Lung (tissue), 16 donors: ENCODE data around the gene TEF. TPM values are rescaled to one million over a fixed set of nuclear protein-coding genes. Genes with fewer than 3 reads are reported as not detected.

Experiments used
- ATAC-seq: fragments of 200-7000 bp; cut with Tn5 transposase; one replicate; pipeline ENCODE4 v1.9.1; 2020; ENCODE audit warnings: moderate number of reproducible peaks; ENCODE audit not compliant: insufficient read depth, low FRiP score
- DNase-seq, 3 donors: peaks; one replicate each; pipeline ENCODE4 v3.0.0-alpha.2; 2013 to 2017
- H3K27ac ChIP-seq, 2 donors: one replicate each; pipeline ENCODE4 v1.5.1; 2013; ENCODE audit warnings: mild to moderate bottlenecking in 2 of 2, moderate library complexity in 2 of 2, control low read depth in 1 of 2, inconsistent platforms in 1 of 2, low read depth in 1 of 2, low read length in 1 of 2
- H3K27me3 ChIP-seq, 3 donors: one replicate each; pipeline ENCODE4 v1.5.1; 2013; ENCODE audit warnings: low read length in 2 of 3; ENCODE audit not compliant: control insufficient read depth in 3 of 3, insufficient read depth in 3 of 3
- H3K36me3 ChIP-seq, 4 donors: one replicate each; pipeline ENCODE4 v1.5.1; 2013; ENCODE audit warnings: low read length in 4 of 4, mild to moderate bottlenecking in 1 of 4, moderate library complexity in 1 of 4; ENCODE audit not compliant: control insufficient read depth in 4 of 4, insufficient read depth in 4 of 4
- H3K4me1 ChIP-seq, 5 donors: one replicate each; pipeline ENCODE4 v1.5.1; 2013; ENCODE audit warnings: low read length in 5 of 5, mild to moderate bottlenecking in 2 of 5, moderate library complexity in 1 of 5; ENCODE audit not compliant: control insufficient read depth in 5 of 5, insufficient read depth in 5 of 5
- H3K4me3 ChIP-seq: one replicate; pipeline ENCODE4 v1.5.1; 2013; ENCODE audit warnings: mild to moderate bottlenecking, control low read depth, moderate library complexity
- H3K9ac ChIP-seq, 2 donors: one replicate each; pipeline ENCODE4 v1.5.1; 2013; ENCODE audit warnings: low read length in 2 of 2, control low read depth in 1 of 2; ENCODE audit not compliant: insufficient read depth in 1 of 2
- H3K9me3 ChIP-seq, 4 donors: one replicate each; pipeline ENCODE4 v1.5.1; 2013; ENCODE audit warnings: low read length in 3 of 4, mild to moderate bottlenecking in 1 of 4, moderate library complexity in 1 of 4; ENCODE audit not compliant: control insufficient read depth in 4 of 4, insufficient read depth in 3 of 4
- CTCF ChIP-seq: IDR thresholded peaks from 2 replicates; pipeline ENCODE4 v1.5.1; 2012; ENCODE audit warnings: mild to moderate bottlenecking; ENCODE audit errors: control extremely low read depth, extremely low read depth
- WGBS, 2 donors: extraction: QIAGEN DNeasy Blood & Tissue Kit; methylation state at CpG; one replicate each; pipeline ENCODE4 v1.1.7; 2013; 5-methylcytosine and 5-hydroxymethylcytosine counted together
- long read RNA-seq, 5 donors: transcript quantifications; one replicate each; lab custom pipeline, GENCODE V29; 2026
- polyA plus RNA-seq, 2 donors: library from polyadenylated mRNA; stranded (reverse); fragments of 200-250 nt; gene quantifications; one replicate each; pipeline ENCODE4 v1.2.1, GENCODE V29; 2013
- total RNA-seq, 2 donors: library from RNA; depleted of rRNA in 1 of 2; stranded (reverse); fragments of >200 nt in 1 of 2; gene quantifications; one replicate each; pipeline ENCODE4 v1.2.1, GENCODE V29; 2014 to 2021
- donor health status: control.
- donor health status: control.
- donor health status: Bipolar disorder and iron deficiency.
- donor health status: healthy.
- donor health status: DM: yes; HTN: yes; CAD: no.

The TEF gene, protein sequence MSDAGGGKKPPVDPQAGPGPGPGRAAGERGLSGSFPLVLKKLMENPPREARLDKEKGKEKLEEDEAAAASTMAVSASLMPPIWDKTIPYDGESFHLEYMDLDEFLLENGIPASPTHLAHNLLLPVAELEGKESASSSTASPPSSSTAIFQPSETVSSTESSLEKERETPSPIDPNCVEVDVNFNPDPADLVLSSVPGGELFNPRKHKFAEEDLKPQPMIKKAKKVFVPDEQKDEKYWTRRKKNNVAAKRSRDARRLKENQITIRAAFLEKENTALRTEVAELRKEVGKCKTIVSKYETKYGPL
- 10 to 100 TPM in 1 of 2 donors, 1 to 10 TPM in 1; 8.3 to 23.8 TPM for total RNA-seq
- 10 to 100 TPM in 1 of 2 donors, 1 to 10 TPM in 1; 6.4 to 19.8 TPM for polyA plus RNA-seq
- long read RNA-seq, donor 1, full-length matches to known transcripts: 2 of 7 reads
- long read RNA-seq, donor 1, partial matches to known transcripts: 5 of 7 reads
- long read RNA-seq, donor 1, other reads (novel, unspliced or antisense): 0 of 7 reads
- long read RNA-seq, donor 2, partial matches to known transcripts: 15 of 15 reads
- long read RNA-seq, donor 2, other reads (novel, unspliced or antisense): 0 of 15 reads
- long read RNA-seq, donor 3, full-length matches to known transcripts: 2 of 2 reads
- long read RNA-seq, donor 3, partial matches to known transcripts: 0 of 2 reads
- long read RNA-seq, donor 3, other reads (novel, unspliced or antisense): 0 of 2 reads
- long read RNA-seq, donor 4, full-length matches to known transcripts: 2 of 2 reads
- long read RNA-seq, donor 4, partial matches to known transcripts: 0 of 2 reads
- long read RNA-seq, donor 4, other reads (novel, unspliced or antisense): 0 of 2 reads
- long read RNA-seq, donor 5, full-length matches to known transcripts: 5 of 5 reads
- long read RNA-seq, donor 5, partial matches to known transcripts: 0 of 5 reads
- long read RNA-seq, donor 5, other reads (novel, unspliced or antisense): 0 of 5 reads

DNA sequence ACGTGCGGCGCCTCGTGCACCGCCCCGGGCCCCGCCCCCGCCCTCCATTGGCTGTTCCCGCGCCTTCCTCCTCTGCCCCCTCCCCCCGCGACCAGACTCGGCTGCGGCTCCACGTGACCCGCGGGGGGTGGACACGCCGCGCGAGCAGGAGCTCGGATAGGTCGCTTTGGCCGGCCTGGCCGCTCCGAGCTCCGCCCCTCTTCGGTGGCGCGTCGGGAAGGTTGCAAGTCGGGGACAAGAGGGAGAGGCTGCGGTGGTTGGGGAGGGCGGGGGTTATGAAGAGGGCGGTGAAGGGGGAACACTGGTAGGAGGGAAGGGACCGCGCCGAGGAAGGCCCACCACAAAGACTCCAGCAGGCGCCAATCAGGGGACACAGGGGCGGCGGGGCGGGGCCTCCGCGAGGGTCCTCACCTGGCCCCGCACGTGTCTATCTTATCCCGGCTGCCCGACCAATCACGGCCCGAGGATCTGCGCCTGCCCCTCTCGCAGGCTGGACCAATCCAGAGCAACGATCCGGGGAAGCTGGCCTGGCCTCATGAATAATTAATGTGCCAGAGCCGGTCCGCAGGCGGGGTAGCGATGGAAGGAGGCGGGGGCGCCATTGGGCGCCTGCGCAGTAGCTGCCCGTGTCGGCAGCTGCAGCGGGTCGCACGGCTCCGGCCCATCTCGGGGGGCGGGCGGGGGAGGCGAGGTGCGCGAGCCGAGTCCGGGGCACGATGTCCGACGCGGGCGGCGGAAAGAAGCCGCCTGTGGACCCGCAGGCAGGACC lies at the start of gene TEF:
TSS of gene TEF (plus strand) at position 614 of the 769 bp plus-strand sequence. CDS start at position 717, 103 bp downstream.
- H3K27me3 ChIP-seq: no peaks in the 10 kb centered on the region
- peak within 1 kb of the TSS; percentile 96 for H3K27ac ChIP-seq
- peak within 1 kb of the TSS; percentile 31 to 89 for H3K9ac ChIP-seq
- WGBS, 2 donors: 1% methylated on average over 72 to 84 of the region's 84 CpGs
- no peaks in the 10 kb centered on the region for H3K9me3 ChIP-seq
- DNase-seq (peak; percentile 99 to 100 (median 99)), ATAC-seq (peak; percentile 91)
- peak within 1 kb of the TSS; percentile 72 for H3K4me3 ChIP-seq
- H3K4me1 ChIP-seq: peaks cover 0 to 20% (median 3%) of the 10 kb centered on the region in 5 donors
- no peak for TF ChIP-seq CTCF
- peaks cover 0 to 3% (median 0%) of the 10 kb centered on the region in 4 donors for H3K36me3 ChIP-seq

GRCh38 chr22:41332217-41332939 lies 49.4 kb upstream of the TEF start:
- Histone ChIP-seq H3K36me3 (peaks cover 8 to 51% (median 25%) of the 10 kb centered on the region in 4 donors), H3K4me3 (no peak overlapping the region), H3K27ac (no peak overlapping the region), H3K9ac (no peak overlapping the region), H3K27me3 (no peaks in the 10 kb centered on the region), H3K9me3 (no peaks in the 10 kb centered on the region), H3K4me1 (no peaks in the 10 kb centered on the region)
- 91 to 94% methylated on average over 14 to 15 of the region's 15 CpGs for WGBS, 2 donors
- DNase-seq (no peak), ATAC-seq (no peak)
- no peak for TF ChIP-seq CTCF

- peaks cover 3 to 46% (median 20%) of the 10 kb centered on the region in 4 donors for H3K36me3 ChIP-seq
Measured at GRCh38 chr22:41333806-41334205, 47.9 kb upstream of the TEF start.

More at GRCh38 chr22:41333806-41334205, 47.9 kb upstream of the TEF start:
- 98 to 99% methylated on average over 3 of the region's 3 CpGs for WGBS, 2 donors
- ATAC-seq: no peak
- Histone ChIP-seq H3K9ac (no peak overlapping the region), H3K27me3 (no peaks in the 10 kb centered on the region), H3K9me3 (no peaks in the 10 kb centered on the region), H3K27ac (no peak overlapping the region), H3K4me1 (no peaks in the 10 kb centered on the region), H3K4me3 (no peak overlapping the region)
- TF ChIP-seq CTCF: no peak
- no peak for DNase-seq
